D721Med (cell line): ENCODE data around the gene ADAMTS12.

ENCODE experiments used
- DNase-seq: peaks from one replicate; pipeline ENCODE4 v3.0.0; 2011; ENCODE audit warnings: low spot score; ENCODE audit not compliant: insufficient read length
- FAIRE-seq: peaks from 2 replicates; lab custom pipeline; 2011; peaks lifted over from hg19 to GRCh38; lab: Jason Lieb, UNC
- TF ChIP-seq, protein P1 (sequence below): IDR thresholded peaks from 2 replicates; pipeline ENCODE4 v1.5.1; 2012; ENCODE audit warnings: mild to moderate bottlenecking, control low read depth; ENCODE audit not compliant: insufficient read depth; ENCODE audit errors: missing control alignments

The ADAMTS12 gene

DNA sequence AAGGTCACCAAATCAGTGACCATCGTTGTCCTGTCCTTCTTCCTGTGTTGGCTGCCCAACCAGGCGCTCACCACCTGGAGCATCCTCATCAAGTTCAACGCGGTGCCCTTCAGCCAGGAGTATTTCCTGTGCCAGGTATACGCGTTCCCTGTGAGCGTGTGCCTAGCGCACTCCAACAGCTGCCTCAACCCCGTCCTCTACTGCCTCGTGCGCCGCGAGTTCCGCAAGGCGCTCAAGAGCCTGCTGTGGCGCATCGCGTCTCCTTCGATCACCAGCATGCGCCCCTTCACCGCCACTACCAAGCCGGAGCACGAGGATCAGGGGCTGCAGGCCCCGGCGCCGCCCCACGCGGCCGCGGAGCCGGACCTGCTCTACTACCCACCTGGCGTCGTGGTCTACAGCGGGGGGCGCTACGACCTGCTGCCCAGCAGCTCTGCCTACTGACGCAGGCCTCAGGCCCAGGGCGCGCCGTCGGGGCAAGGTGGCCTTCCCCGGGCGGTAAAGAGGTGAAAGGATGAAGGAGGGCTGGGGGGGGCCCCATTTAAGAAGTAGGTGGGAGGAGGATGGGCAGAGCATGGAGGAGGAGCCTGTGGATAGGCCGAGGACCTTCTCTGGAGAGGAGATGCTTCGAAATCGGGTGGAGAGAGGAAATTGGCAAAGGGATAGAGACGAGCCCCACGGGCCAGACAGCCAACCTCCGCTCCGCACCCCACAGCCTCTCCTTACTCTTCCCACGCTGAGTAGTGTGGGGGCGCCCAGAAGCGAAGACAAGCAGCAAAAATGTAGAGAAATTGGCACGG is 46.1 kb upstream of the ADAMTS12 start:
- DNase-seq, result no peak
- TF ChIP-seq, protein P1, sequence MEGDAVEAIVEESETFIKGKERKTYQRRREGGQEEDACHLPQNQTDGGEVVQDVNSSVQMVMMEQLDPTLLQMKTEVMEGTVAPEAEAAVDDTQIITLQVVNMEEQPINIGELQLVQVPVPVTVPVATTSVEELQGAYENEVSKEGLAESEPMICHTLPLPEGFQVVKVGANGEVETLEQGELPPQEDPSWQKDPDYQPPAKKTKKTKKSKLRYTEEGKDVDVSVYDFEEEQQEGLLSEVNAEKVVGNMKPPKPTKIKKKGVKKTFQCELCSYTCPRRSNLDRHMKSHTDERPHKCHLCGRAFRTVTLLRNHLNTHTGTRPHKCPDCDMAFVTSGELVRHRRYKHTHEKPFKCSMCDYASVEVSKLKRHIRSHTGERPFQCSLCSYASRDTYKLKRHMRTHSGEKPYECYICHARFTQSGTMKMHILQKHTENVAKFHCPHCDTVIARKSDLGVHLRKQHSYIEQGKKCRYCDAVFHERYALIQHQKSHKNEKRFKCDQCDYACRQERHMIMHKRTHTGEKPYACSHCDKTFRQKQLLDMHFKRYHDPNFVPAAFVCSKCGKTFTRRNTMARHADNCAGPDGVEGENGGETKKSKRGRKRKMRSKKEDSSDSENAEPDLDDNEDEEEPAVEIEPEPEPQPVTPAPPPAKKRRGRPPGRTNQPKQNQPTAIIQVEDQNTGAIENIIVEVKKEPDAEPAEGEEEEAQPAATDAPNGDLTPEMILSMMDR, result no peak
- FAIRE-seq, result no peak

DNA sequence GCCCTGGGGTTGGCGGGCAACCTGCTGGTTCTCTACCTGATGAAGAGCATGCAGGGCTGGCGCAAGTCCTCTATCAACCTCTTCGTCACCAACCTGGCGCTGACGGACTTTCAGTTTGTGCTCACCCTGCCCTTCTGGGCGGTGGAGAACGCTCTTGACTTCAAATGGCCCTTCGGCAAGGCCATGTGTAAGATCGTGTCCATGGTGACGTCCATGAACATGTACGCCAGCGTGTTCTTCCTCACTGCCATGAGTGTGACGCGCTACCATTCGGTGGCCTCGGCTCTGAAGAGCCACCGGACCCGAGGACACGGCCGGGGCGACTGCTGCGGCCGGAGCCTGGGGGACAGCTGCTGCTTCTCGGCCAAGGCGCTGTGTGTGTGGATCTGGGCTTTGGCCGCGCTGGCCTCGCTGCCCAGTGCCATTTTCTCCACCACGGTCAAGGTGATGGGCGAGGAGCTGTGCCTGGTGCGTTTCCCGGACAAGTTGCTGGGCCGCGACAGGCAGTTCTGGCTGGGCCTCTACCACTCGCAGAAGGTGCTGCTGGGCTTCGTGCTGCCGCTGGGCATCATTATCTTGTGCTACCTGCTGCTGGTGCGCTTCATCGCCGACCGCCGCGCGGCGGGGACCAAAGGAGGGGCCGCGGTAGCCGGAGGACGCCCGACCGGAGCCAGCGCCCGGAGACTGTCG is 45.4 kb upstream of the ADAMTS12 start:
- DNase-seq, result no peak
- FAIRE-seq, result no peak
- TF ChIP-seq, protein P1, result no peak

DNA sequence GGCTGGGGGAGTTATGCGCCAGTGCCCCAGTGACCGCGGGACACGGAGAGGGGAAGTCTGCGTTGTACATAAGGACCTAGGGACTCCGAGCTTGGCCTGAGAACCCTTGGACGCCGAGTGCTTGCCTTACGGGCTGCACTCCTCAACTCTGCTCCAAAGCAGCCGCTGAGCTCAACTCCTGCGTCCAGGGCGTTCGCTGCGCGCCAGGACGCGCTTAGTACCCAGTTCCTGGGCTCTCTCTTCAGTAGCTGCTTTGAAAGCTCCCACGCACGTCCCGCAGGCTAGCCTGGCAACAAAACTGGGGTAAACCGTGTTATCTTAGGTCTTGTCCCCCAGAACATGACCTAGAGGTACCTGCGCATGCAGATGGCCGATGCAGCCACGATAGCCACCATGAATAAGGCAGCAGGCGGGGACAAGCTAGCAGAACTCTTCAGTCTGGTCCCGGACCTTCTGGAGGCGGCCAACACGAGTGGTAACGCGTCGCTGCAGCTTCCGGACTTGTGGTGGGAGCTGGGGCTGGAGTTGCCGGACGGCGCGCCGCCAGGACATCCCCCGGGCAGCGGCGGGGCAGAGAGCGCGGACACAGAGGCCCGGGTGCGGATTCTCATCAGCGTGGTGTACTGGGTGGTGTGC is 44.7 kb upstream of the ADAMTS12 start, which contains the start of gene RXFP3:
TSS of gene RXFP3 (plus strand) at position 6 of the 636 bp plus-strand sequence. CDS start at position 361, 355 bp downstream.
- TF ChIP-seq, protein P1, result no peak
- FAIRE-seq (no peak), DNase-seq (no peak)

DNA sequence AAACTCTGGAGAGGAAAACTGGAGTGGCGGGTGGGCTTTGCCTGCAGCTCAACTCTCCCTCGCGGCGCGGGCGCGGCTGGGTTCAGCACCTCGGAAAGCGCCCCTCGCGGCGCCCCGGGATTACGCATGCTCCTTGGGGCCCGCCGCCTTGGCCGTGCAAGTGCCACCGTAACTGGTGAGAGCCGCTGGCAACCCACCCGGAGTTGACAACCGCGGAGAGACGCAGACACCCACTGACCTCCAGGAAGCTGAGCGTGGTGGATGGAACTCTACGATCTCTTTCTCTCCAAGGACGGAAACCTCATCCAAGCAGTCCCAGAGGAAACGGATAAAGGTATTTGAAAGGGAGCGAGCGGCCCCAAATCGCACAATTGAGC is 44.2 kb upstream of the ADAMTS12 start:
- DNase-seq, result no peak
- FAIRE-seq, result no peak

DNA sequence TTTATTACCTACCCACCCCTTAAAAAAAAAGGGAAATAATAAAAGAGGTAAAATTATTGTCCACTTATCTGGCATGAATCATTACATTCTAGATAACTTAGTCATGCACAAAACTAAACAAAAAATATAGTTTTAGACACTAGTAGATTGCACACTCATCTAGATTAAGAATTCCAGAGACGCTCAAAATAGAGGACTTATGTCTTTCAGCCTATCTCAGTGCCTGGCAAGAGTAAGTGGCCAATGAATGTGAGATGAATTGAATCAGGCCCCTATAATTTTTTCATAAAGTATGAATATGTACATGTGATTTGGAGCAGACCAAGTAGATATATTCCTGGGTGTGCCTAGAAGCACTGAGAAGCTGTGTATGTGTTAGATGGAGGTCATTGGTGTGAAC is 42.4 kb upstream of the ADAMTS12 start:
- TF ChIP-seq, protein P1, result no peak
- no peak for DNase-seq
- FAIRE-seq, result no peak

More for the DNA sequence above, 44.2 kb upstream of the ADAMTS12 start:
- TF ChIP-seq, protein P1, result no peak

DNA sequence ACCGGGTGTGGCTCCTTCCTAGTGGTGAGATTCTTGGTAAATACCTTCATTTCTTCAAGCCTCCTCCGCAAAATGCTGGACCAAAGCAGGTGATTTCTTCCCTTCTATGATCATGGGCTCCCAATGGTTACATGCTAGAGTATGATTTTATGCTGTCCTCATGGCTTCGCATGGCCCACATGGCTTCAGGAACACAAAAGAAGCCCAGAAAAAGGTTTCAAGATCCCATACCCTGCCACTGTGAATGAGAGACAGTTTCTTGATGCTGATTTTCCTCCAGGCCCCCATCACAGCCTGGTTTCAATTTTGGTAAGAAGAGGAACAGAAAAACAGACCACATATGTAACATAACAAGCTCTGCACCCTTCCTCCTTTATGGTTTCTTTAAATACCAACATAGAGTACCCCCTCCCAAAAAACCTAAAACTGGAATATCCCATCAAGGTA is 42.0 kb upstream of the ADAMTS12 start:
- FAIRE-seq, result no peak
- no peak for DNase-seq
- TF ChIP-seq, protein P1, result no peak

DNA sequence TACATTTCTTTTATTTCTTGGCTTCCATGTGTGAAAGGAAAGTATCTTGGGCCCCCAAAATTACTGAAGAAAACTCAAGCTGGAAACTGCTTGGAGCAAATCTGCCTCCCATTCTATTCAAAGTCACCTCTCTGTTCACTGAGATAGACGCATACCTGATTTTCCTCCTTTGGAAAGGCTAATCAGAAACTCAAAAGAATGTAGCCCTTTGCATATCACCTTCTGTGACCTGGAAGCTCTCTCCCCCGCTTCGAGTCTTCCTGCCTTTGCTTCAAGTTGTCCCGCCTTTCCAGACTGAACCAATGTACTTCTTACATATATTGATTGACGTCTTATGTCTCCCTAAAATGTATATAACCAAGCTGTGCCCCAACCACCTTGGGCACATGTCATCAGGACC is 39.3 kb upstream of the ADAMTS12 start:
- FAIRE-seq (no peak), DNase-seq (no peak)
- TF ChIP-seq, protein P1, result no peak
